Measurements from ENCODE around the gene FSTL5.

DNA sequence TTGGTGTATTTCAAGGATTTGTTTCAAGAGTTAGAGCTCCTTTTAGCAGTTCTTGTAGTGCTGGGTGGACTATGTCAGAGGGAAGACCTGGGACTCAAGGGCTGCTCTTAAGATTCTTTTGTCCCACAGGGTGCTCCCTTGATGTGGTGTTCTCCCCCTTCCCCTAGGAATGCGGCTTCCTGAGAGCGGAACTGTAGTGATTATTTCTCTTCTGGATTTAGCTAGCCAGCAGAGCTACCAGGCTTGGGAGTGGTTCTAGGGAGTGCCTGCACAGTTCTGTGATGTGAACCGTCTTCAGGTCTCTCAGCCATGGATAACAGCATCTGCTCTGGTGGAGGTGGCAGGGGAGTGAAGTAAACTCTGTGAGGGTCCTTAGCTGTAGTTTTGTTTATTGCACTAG, 336.8 kb downstream of the FSTL5 start:
- TF ChIP-seq, protein P1, sequence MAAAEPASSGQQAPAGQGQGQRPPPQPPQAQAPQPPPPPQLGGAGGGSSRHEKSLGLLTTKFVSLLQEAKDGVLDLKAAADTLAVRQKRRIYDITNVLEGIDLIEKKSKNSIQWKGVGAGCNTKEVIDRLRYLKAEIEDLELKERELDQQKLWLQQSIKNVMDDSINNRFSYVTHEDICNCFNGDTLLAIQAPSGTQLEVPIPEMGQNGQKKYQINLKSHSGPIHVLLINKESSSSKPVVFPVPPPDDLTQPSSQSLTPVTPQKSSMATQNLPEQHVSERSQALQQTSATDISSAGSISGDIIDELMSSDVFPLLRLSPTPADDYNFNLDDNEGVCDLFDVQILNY (CRISPR knock-in tag; IDR thresholded peaks at IDR 0.05): no peak
- TF ChIP-seq JUND (IDR thresholded peaks at IDR 0.05; ENCODE audit: borderline replicate concordance, low read depth, low read length) (no peak), JUND (tag; IDR thresholded peaks at IDR 0.05; ENCODE audit: borderline replicate concordance, low read depth, low read length) (no peak), TRIM28 (IDR thresholded peaks at IDR 0.05) (no peak), ESRRA (IDR thresholded peaks at IDR 0.05; ENCODE audit: borderline replicate concordance, low read depth) (no peak), HLTF (IDR thresholded peaks at IDR 0.05) (no peak), ZNF766 (CRISPR knock-in tag; conservative IDR thresholded peaks at IDR 0.05) (no peak), EP300 (IDR thresholded peaks at IDR 0.05; ENCODE audit: low read length) (no peak), RFX5 (IDR thresholded peaks at IDR 0.05; ENCODE audit: low read depth, low read length) (no peak), ETV6 (IDR thresholded peaks at IDR 0.05; ENCODE audit: borderline replicate concordance in 1 of 2, low read depth in 2 of 2, low read length in 1 of 2) (no peak), ETV6 (CRISPR knock-in tag; IDR thresholded peaks at IDR 0.05; ENCODE audit: borderline replicate concordance) (no peak), ZNF444 (CRISPR knock-in tag; IDR thresholded peaks at IDR 0.05) (no peak)
- TF ChIP-seq, protein P2, sequence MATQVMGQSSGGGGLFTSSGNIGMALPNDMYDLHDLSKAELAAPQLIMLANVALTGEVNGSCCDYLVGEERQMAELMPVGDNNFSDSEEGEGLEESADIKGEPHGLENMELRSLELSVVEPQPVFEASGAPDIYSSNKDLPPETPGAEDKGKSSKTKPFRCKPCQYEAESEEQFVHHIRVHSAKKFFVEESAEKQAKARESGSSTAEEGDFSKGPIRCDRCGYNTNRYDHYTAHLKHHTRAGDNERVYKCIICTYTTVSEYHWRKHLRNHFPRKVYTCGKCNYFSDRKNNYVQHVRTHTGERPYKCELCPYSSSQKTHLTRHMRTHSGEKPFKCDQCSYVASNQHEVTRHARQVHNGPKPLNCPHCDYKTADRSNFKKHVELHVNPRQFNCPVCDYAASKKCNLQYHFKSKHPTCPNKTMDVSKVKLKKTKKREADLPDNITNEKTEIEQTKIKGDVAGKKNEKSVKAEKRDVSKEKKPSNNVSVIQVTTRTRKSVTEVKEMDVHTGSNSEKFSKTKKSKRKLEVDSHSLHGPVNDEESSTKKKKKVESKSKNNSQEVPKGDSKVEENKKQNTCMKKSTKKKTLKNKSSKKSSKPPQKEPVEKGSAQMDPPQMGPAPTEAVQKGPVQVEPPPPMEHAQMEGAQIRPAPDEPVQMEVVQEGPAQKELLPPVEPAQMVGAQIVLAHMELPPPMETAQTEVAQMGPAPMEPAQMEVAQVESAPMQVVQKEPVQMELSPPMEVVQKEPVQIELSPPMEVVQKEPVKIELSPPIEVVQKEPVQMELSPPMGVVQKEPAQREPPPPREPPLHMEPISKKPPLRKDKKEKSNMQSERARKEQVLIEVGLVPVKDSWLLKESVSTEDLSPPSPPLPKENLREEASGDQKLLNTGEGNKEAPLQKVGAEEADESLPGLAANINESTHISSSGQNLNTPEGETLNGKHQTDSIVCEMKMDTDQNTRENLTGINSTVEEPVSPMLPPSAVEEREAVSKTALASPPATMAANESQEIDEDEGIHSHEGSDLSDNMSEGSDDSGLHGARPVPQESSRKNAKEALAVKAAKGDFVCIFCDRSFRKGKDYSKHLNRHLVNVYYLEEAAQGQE (IDR thresholded peaks at IDR 0.05; ENCODE audit: borderline replicate concordance): no peak
- TF ChIP-seq, protein P2 (CRISPR knock-in tag; IDR thresholded peaks at IDR 0.05; ENCODE audit: low read depth): no peak
- TF ChIP-seq, protein P3, sequence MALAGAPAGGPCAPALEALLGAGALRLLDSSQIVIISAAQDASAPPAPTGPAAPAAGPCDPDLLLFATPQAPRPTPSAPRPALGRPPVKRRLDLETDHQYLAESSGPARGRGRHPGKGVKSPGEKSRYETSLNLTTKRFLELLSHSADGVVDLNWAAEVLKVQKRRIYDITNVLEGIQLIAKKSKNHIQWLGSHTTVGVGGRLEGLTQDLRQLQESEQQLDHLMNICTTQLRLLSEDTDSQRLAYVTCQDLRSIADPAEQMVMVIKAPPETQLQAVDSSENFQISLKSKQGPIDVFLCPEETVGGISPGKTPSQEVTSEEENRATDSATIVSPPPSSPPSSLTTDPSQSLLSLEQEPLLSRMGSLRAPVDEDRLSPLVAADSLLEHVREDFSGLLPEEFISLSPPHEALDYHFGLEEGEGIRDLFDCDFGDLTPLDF (CRISPR knock-in tag; IDR thresholded peaks at IDR 0.05): no peak
- TF ChIP-seq, protein P4, sequence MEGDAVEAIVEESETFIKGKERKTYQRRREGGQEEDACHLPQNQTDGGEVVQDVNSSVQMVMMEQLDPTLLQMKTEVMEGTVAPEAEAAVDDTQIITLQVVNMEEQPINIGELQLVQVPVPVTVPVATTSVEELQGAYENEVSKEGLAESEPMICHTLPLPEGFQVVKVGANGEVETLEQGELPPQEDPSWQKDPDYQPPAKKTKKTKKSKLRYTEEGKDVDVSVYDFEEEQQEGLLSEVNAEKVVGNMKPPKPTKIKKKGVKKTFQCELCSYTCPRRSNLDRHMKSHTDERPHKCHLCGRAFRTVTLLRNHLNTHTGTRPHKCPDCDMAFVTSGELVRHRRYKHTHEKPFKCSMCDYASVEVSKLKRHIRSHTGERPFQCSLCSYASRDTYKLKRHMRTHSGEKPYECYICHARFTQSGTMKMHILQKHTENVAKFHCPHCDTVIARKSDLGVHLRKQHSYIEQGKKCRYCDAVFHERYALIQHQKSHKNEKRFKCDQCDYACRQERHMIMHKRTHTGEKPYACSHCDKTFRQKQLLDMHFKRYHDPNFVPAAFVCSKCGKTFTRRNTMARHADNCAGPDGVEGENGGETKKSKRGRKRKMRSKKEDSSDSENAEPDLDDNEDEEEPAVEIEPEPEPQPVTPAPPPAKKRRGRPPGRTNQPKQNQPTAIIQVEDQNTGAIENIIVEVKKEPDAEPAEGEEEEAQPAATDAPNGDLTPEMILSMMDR (IDR thresholded peaks at IDR 0.05 in 2 of 3, conservative IDR thresholded peaks at IDR 0.05 in 1 of 3; ENCODE audit: insufficient read depth in 2 of 3, low read depth in 1 of 3, low read length in 3 of 3): no peak
